SU-DHL-6 (cell line): Measurements from ENCODE around the gene C6orf52.

Experiments used
- H2AFZ ChIP-seq: fragments of 200-600 bp; sonication (generic); 2 replicates; pipeline ENCODE4 v1.6.1; 2014; ENCODE audit warnings: low read depth, mild to moderate bottlenecking, moderate library complexity, mixed read lengths, antibody characterized with exemption, low read length; ENCODE audit not compliant: severe bottlenecking
- H3F3A ChIP-seq: fragments of 200-600 bp; shearing (Covaris generic); 2 replicates; pipeline ENCODE4 v1.6.0; 2016; ENCODE audit warnings: antibody characterized with exemption, mild to moderate bottlenecking; ENCODE audit not compliant: insufficient read depth
- H3K27ac ChIP-seq: fragments of 200-600 bp; sonication (generic); 2 replicates; pipeline ENCODE4 v1.5.1; 2016; ENCODE audit warnings: low read depth, mild to moderate bottlenecking, low read length, moderate library complexity, mixed read lengths
- H3K27me3 ChIP-seq: fragments of 200-600 bp; sonication (generic), shearing (Covaris generic); 2 replicates; pipeline ENCODE4 v1.6.0; 2014; ENCODE audit warnings: mild to moderate bottlenecking, low read length
- H3K36me3 ChIP-seq: fragments of 200-600 bp; sonication (generic); 2 replicates; pipeline ENCODE4 v1.6.1; 2014; ENCODE audit warnings: mild to moderate bottlenecking, low read length, mixed read lengths
- H3K4me2 ChIP-seq: fragments of 300-600, 200-600 bp; shearing (Covaris generic), sonication (generic); 2 replicates; pipeline ENCODE4 v1.6.0; 2014; ENCODE audit warnings: low read length, low read depth, mild to moderate bottlenecking; ENCODE audit not compliant: poor library complexity, severe bottlenecking
- H3K4me3 ChIP-seq: fragments of 200-600 bp; sonication (generic); 2 replicates; pipeline ENCODE4 v1.5.1; 2014; ENCODE audit warnings: antibody characterized with exemption, low read length, mild to moderate bottlenecking, mixed read lengths; ENCODE audit not compliant: insufficient read depth, poor library complexity, severe bottlenecking
- H3K79me2 ChIP-seq: fragments of 200-600 bp; sonication (generic); 2 replicates; pipeline ENCODE4 v1.6.1; 2014; ENCODE audit warnings: mild to moderate bottlenecking, low read length, moderate library complexity; ENCODE audit not compliant: insufficient read depth
- H3K9ac ChIP-seq: fragments of 200-600 bp; sonication (generic); 2 replicates; pipeline ENCODE4 v1.7.0; 2014; ENCODE audit warnings: mild to moderate bottlenecking, low read length
- H3K9me2 ChIP-seq: fragments of 200-600 bp; sonication (generic); replicated peaks from 2 replicates; pipeline ENCODE4 v1.6.1; 2014; ENCODE audit warnings: low read length; ENCODE audit not compliant: insufficient read depth
- H3K9me3 ChIP-seq: fragments of 200-600 bp; sonication (generic); 2 replicates; pipeline ENCODE4 v1.6.1; 2014; ENCODE audit warnings: low read length, mixed read lengths; ENCODE audit not compliant: insufficient read depth
- H4K20me1 ChIP-seq: fragments of 200-600 bp; sonication (generic); 2 replicates; pipeline ENCODE4 v1.6.1; 2014; ENCODE audit warnings: low read depth, mild to moderate bottlenecking, antibody characterized with exemption, low read length, moderate library complexity, mixed read lengths
- CTCF ChIP-seq: fragments of 200-600 bp; sonication (generic); IDR thresholded peaks from one replicate; pipeline ENCODE4 v1.5.1; 2017; ENCODE audit warnings: antibody characterized with exemption, mild to moderate bottlenecking, low read length, moderate library complexity; ENCODE audit not compliant: insufficient read depth, poor library complexity, severe bottlenecking
- EZH2phosphoT487 ChIP-seq: fragments of 200-600 bp; sonication (generic), shearing (Covaris generic); conservative IDR thresholded peaks from 2 replicates; pipeline ENCODE4 v1.6.1; 2018; ENCODE audit warnings: mild to moderate bottlenecking, antibody characterized with exemption, low read length, moderate library complexity, mixed read lengths

The C6orf52 gene

GRCh38 chr6:10633216-10633615 is 61.2 kb downstream of the C6orf52 start:
- Histone ChIP-seq H3F3A (no peaks in the 10 kb centered on the region), H3K4me2 (no peak overlapping the region), H3K36me3 (no peaks in the 10 kb centered on the region), H3K27me3 (no peaks in the 10 kb centered on the region), H3K4me3 (no peak overlapping the region), H3K9me2 (no peaks in the 10 kb centered on the region), H3K9me3 (no peaks in the 10 kb centered on the region), H3K79me2 (no peaks in the 10 kb centered on the region), H2AFZ (no peak overlapping the region), H3K9ac (no peak overlapping the region), H3K27ac (no peak overlapping the region), H4K20me1 (no peaks in the 10 kb centered on the region)
- TF ChIP-seq EZH2phosphoT487: no peak
- TF ChIP-seq CTCF: no peak

- Histone ChIP-seq H3K9me3 (no peaks in the 10 kb centered on the region), H3K9ac (no peak overlapping the region), H3K4me3 (no peak overlapping the region), H3K27me3 (no peaks in the 10 kb centered on the region), H3K9me2 (no peaks in the 10 kb centered on the region), H2AFZ (no peak overlapping the region), H4K20me1 (no peaks in the 10 kb centered on the region), H3F3A (no peaks in the 10 kb centered on the region), H3K36me3 (peaks cover 9% of the 10 kb centered on the region), H3K79me2 (no peaks in the 10 kb centered on the region), H3K4me2 (no peak overlapping the region), H3K27ac (no peak overlapping the region)
- no peak for TF ChIP-seq CTCF
- no peak for TF ChIP-seq EZH2phosphoT487
These were observed 64.2 kb downstream of the C6orf52 start for GRCh38 chr6:10630178-10630577.

GRCh38 chr6:10627800-10628199 is 66.6 kb downstream of the C6orf52 start:
- Histone ChIP-seq H3K27ac (no peak overlapping the region), H3K9me3 (no peaks in the 10 kb centered on the region), H3K9me2 (no peaks in the 10 kb centered on the region), H3K4me2 (no peak overlapping the region), H3F3A (no peaks in the 10 kb centered on the region), H2AFZ (no peak overlapping the region), H3K9ac (no peak overlapping the region), H3K27me3 (no peaks in the 10 kb centered on the region), H3K79me2 (no peaks in the 10 kb centered on the region), H3K4me3 (no peak overlapping the region), H4K20me1 (no peaks in the 10 kb centered on the region), H3K36me3 (peaks cover 9% of the 10 kb centered on the region)
- no peak for TF ChIP-seq EZH2phosphoT487
- no peak for TF ChIP-seq CTCF
